ENCODE data around the gene RAD1.
"Not testable (repeated sequence)": the region's sequence is repeated elsewhere in the genome, so short reads cannot be mapped to it uniquely, and the experiment has no call there.

Gene RAD1, protein sequence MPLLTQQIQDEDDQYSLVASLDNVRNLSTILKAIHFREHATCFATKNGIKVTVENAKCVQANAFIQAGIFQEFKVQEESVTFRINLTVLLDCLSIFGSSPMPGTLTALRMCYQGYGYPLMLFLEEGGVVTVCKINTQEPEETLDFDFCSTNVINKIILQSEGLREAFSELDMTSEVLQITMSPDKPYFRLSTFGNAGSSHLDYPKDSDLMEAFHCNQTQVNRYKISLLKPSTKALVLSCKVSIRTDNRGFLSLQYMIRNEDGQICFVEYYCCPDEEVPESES

GRCh38 chr5:34915139-34915855 is at the start of gene RAD1, which contains the start of gene BRIX1:
RAD1 (minus strand) TSS chr5:34915504; CDS start chr5:34914892, 612 bp downstream.
BRIX1 (plus strand) TSS chr5:34915711; CDS start chr5:34915739, 28 bp downstream.
- peak; percentile 88 to 90 for DNase-seq (ENCODE audit: low read depth in 2 of 2)

GRCh38 chr5:34959323-34959722 is 44.0 kb upstream of the RAD1 start:
- DNase-seq (ENCODE audit: low read depth in 2 of 2) = no peak

DNA sequence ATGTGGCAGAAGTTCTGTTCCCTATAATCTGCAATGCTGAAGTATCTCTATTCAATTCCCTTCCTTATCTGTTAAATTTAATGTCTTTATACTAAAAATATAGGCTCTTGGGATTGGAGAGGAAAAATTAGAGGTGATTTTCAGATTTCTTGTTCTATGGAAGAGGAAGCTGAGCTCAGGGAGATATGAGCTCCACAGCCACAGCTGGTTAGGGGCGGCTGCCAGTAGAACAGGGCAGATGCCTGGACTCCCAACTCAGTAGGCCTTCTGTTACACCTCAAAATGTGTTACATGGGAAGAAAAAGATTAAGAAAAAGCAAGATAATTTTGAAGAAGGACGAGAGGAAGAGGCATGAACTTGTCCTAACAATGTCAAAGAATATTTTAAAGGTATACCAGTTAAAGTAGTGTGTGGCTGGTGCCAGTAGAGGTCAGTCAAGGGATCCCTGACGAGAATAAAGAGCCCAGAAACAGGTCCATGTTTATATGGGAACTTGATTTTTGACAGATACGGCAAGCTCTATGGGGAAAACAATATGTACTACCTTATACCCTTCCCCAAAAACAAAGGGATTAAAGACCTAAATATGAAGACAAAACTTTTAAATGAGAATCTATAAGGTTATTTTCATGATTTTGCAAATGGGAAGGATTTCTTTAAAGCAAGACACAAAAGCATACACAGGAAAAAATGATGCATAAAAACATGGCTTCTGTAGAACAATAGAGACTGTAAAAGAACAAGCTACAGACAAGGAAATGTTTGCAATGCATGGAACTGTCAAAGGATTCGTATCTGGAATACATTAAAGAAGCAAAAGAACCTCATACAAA is 42.8 kb upstream of the RAD1 start:
- no peak for DNase-seq (ENCODE audit: low read depth in 2 of 2)

DNA sequence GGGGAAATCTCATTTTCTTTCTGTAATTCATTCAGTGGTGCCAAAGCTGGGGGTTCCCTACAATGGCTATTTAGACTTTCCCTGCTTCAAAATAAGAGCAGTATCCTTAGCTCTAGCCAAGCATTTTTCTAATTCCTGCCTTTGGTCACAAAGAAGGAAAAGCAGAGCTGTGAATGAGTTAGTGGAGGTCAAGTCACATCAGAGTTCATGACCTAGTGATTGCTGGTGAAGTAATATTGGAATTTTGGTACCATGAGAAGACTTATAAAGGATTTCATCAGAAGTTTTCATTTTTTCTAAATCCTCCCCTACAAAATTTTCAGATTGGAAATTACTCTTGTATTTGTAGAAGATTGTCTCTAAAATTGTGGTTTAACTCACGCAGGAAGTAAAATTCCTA is 42.0 kb upstream of the RAD1 start:
- DNase-seq (ENCODE audit: low read depth in 2 of 2) = no peak

GRCh38 chr5:34944460-34945047 is 29.2 kb upstream of the RAD1 start:
- no peak for DNase-seq (ENCODE audit: low read depth in 2 of 2)

- DNase-seq (ENCODE audit: low read depth in 2 of 2) = no peak
These were observed 28.7 kb upstream of the RAD1 start for GRCh38 chr5:34944044-34944443.

DNA sequence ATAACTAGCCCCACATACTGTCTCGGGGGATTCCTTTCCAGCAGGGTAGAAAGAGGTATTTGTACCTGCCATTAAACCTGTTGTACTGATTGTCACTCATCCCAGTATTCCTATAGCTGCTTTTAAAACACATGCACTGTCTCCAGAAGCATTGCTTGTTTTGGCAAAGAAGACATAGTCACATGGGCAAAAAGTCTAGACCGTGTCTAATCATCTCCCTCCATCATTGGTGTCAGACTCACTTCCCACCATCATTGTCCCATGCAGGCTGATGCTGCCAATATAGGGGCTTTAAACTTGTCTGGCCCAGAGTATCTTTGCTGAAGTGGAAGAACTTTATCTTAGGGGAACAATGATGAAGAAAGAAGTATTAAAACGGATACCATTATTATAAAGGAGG is 26.6 kb upstream of the RAD1 start:
- DNase-seq (ENCODE audit: low read depth in 2 of 2) = no peak

DNA sequence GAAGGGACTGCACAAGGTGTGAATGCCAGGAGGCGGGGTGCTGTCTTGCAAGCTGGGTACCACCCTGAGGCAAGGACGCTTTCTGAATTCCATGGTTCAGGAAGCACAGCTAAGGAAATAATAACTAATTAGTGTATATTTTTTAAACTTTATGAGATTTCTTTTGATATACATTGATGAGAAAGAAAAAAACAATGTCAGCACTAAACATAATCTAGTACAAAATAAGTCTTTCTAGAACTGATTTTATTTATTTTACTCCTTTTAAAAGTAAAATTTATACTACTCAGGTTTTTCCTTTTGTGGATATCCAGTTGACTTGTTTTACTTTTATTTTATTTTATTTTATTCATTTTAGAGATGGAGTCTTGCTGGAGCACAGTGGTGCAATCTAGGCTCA is 17.6 kb upstream of the RAD1 start:
- DNase-seq (ENCODE audit: low read depth in 2 of 2) = no peak

- DNase-seq (ENCODE audit: low read depth in 2 of 2) = no peak
These were observed 15.6 kb upstream of the RAD1 start for GRCh38 chr5:34930870-34931269.

- DNase-seq (ENCODE audit: low read depth in 2 of 2) = no peak
These were observed 15.1 kb upstream of the RAD1 start for GRCh38 chr5:34930462-34930844.

DNA sequence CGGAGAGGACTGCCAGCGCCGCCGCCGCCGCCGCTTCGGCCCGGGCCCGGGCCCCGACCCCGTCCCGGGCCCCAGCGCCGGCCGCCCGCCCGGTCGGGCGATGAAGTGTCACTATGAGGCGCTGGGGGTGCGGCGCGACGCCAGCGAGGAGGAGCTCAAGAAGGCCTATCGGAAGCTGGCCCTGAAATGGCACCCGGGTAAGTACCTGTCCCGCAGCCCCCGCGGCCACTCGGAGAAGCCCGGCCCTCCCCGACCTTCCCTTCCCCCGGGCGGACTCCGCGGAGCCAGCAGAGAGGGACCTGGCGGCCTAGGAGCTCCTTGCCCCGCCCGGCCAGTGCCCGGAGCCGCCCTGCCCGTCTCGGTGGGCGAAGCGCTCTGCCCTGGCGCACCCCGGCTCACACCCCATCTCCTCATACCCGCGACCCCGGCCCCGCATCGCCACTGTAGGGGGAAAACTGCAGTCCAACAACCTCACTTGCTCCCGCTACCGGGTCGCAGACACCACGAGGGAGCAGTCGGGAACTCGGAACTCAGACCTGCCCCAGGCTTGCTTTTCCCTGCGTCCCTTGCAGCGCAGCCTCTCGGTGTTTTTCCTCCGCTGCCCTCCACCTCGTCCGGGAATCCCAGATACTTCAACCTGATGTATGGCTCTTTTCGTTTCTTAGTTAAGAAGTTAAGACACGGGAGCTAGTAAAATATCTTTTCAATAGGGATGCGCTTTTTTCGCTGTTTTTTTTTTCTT is 14.6 kb upstream of the RAD1 start:
- peak; percentile 31 for DNase-seq (ENCODE audit: low read depth in 2 of 2)

DNA sequence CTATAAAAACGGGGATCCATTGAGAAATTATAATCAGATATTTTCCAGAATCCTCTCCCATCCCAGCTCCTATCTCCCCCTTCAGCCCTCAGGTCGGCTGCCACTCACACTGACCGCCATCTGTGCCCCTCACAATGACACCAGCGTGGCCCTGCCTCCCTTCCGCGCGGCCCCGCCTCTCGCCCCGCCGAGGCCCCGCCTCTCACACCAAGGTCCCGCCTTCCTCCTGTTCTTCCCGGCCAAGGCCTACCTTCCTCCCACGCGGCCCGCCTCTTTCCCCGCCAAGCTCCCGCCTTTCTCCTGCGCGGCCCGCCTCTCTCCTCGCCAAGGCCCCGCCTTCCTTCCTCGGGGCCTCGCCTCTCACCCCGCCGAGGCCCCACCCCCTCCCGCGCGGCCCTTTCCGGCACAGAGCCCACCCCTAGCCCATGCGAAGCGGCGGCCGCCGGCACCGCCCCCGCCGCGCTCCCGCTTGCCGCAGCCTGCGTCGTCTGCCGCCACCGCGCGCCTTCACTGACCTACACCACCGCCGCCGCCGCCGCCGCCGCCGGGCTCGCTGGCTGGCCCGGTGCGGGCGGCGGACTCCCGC is 13.9 kb upstream of the RAD1 start, which contains the start of gene DNAJC21:
TSS of gene DNAJC21 (plus strand) at position 426 of the 586 bp plus-strand sequence. CDS start 261 bp downstream, outside the sequence.
- DNase-seq (ENCODE audit: low read depth in 2 of 2) = peak; percentile 89 to 92

DNA sequence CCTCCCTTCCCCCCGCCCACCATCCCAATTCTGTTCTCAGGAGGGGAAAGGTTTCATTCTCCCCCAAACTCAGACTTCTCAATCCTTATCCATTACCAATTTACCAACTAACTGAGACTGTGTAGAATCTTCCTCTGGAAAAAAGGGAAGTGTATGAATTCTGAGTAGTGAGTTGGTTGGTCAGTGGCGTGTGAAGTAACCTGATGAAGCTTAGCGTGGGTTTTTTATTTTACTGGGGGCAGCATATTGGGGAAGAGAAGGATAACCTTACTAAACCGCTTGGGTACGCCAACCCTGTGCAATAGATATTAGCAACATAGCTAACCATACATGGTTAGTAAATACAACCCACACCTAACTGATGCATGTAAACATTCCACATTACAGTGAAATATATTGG is 13.0 kb upstream of the RAD1 start:
- DNase-seq (ENCODE audit: low read depth in 2 of 2) = no peak

DNA sequence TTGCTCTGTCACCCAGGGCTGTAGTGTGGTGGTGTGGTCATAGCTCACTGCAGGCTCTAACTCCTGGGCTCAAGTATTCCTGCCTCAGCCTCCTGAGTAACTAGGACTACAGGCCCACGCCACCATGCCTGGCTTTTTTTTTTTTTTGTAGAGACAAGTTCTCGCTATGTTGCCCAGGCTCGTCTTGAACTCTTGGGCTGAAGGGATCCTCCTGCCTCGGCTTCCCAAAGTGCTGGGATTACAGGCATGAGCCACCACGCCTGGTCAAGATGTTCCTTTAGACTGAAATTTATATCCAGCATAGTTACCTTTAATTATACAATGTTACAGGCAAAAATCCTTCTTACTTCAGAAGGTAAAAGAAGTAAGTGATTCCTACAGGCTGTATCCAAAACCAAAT is 12.5 kb upstream of the RAD1 start:
- DNase-seq (ENCODE audit: low read depth in 2 of 2) = no peak

GRCh38 chr5:34926318-34926888 is 11.1 kb upstream of the RAD1 start:
- no peak for DNase-seq (ENCODE audit: low read depth in 2 of 2)

GRCh38 chr5:34924462-34924765 is 9.1 kb upstream of the RAD1 start:
- no peak for DNase-seq (ENCODE audit: low read depth in 2 of 2)

GRCh38 chr5:34923694-34924461 is 8.6 kb upstream of the RAD1 start:
- peak; percentile 35 to 48 for DNase-seq (ENCODE audit: low read depth in 2 of 2)

GRCh38 chr5:34923256-34923655 is 8.0 kb upstream of the RAD1 start:
- not testable (repeated sequence) for DNase-seq (ENCODE audit: low read depth in 2 of 2)

- DNase-seq (ENCODE audit: low read depth in 2 of 2) = no peak
These were observed 3.8 kb upstream of the RAD1 start for GRCh38 chr5:34919077-34919476.

DNA sequence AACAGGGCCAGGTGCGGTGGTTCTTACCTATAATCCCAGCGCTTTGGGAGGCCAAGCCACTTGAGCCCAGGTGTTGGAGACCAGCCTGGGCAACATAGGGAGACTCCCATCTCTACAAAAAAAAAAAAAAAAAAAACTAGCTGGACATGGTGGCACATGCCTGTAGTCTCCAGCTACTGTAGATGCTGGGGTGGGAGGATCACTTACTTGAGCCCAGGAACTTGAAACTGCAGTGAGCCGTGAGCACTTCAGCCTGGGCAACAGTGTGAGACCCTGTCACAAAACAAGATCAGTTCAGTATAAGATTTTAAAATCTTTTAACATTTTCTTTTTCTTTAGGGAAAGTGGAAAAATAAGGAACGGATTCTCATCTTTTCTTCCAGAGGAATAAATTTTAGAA is 2.7 kb upstream of the RAD1 start:
- no peak for DNase-seq (ENCODE audit: low read depth in 2 of 2)

All from fibroblast of skin of left biceps (primary cell).